Thymus (tissue), 14 donors: ENCODE results near the gene KAT7. TPM values are rescaled to one million over a fixed set of nuclear protein-coding genes. Genes with fewer than 3 reads are reported as not detected.
A peak's percentile ranks its signal among the peaks of the same experiment; 100 is the strongest.

ENCODE experiments used
- DNase-seq, 9 donors: peaks; one replicate each; pipeline ENCODE4 v3.0.0-alpha.2; 2013; ENCODE audit warnings: low spot score in 9 of 9, low read depth in 6 of 9, missing footprints in 1 of 9
- H3K27ac ChIP-seq, 2 donors: one replicate each; pipeline ENCODE4 v1.5.1; 2013; ENCODE audit warnings: control low read depth in 1 of 2, low read depth in 1 of 2, low read length in 1 of 2, mild to moderate bottlenecking in 1 of 2, moderate library complexity in 1 of 2
- H3K27me3 ChIP-seq, 2 donors: one replicate each; pipeline ENCODE4 v1.5.1; 2013; ENCODE audit warnings: low read length in 1 of 2; ENCODE audit not compliant: control insufficient read depth in 2 of 2, insufficient read depth in 1 of 2
- H3K36me3 ChIP-seq, 2 donors: one replicate each; pipeline ENCODE4 v1.5.1; 2013; ENCODE audit warnings: low read length in 1 of 2, mild to moderate bottlenecking in 1 of 2, moderate library complexity in 1 of 2; ENCODE audit not compliant: control insufficient read depth in 2 of 2, insufficient read depth in 2 of 2
- H3K4me1 ChIP-seq, 2 donors: one replicate each; pipeline ENCODE4 v1.5.1; 2013; ENCODE audit warnings: low read length in 2 of 2; ENCODE audit not compliant: control insufficient read depth in 2 of 2, insufficient read depth in 2 of 2
- H3K4me3 ChIP-seq, 2 donors: one replicate each; pipeline ENCODE4 v1.5.1; 2013; ENCODE audit warnings: low read length in 2 of 2, control low read depth in 1 of 2, mild to moderate bottlenecking in 1 of 2
- H3K9me3 ChIP-seq, 2 donors: one replicate each; pipeline ENCODE4 v1.5.1; 2013; ENCODE audit warnings: low read length in 1 of 2, mild to moderate bottlenecking in 1 of 2; ENCODE audit not compliant: control insufficient read depth in 2 of 2, insufficient read depth in 1 of 2
- WGBS: extraction: QIAGEN DNeasy Blood & Tissue Kit; methylation state at CpG from one replicate; pipeline ENCODE4 v1.1.7; 2013; 5-methylcytosine and 5-hydroxymethylcytosine counted together
- long read RNA-seq, 10 donors: transcript quantifications; one replicate each; lab custom pipeline, GENCODE V29; 2026
- polyA plus RNA-seq: library from polyadenylated mRNA; stranded (reverse); fragments of 200-250 nt; gene quantifications from one replicate; pipeline ENCODE4 v1.2.3, GENCODE V29; 2013
- total RNA-seq: library from RNA; stranded (reverse); fragments of 120-200 nt; gene quantifications from one replicate; pipeline ENCODE4 v1.2.4, GENCODE V29; 2013
- donor health status: healthy.

Gene KAT7
- total RNA-seq = 28.9 TPM
- 14.2 TPM for polyA plus RNA-seq
- long read RNA-seq, donor 1 = 0 reads
- long read RNA-seq, donor 2 = 0 reads
- long read RNA-seq, donor 3, full-length matches to known transcripts = 11 of 11 reads
- long read RNA-seq, donor 3, partial matches to known transcripts = 0 of 11 reads
- long read RNA-seq, donor 3, other reads (novel, unspliced or antisense) = 0 of 11 reads
- long read RNA-seq, donor 4, full-length matches to known transcripts = 4 of 4 reads
- long read RNA-seq, donor 4, partial matches to known transcripts = 0 of 4 reads
- long read RNA-seq, donor 4, other reads (novel, unspliced or antisense) = 0 of 4 reads
- long read RNA-seq, donor 5, full-length matches to known transcripts = 3 of 16 reads
- long read RNA-seq, donor 5, partial matches to known transcripts = 13 of 16 reads
- long read RNA-seq, donor 5, other reads (novel, unspliced or antisense) = 0 of 16 reads
- long read RNA-seq, donor 6, full-length matches to known transcripts = 7 of 7 reads
- long read RNA-seq, donor 6, partial matches to known transcripts = 0 of 7 reads
- long read RNA-seq, donor 6, other reads (novel, unspliced or antisense) = 0 of 7 reads
- long read RNA-seq, donor 7, full-length matches to known transcripts = 3 of 11 reads
- long read RNA-seq, donor 7, partial matches to known transcripts = 8 of 11 reads
- long read RNA-seq, donor 7, other reads (novel, unspliced or antisense) = 0 of 11 reads
- long read RNA-seq, donor 8, full-length matches to known transcripts = 1 of 1 reads
- long read RNA-seq, donor 8, partial matches to known transcripts = 0 of 1 reads
- long read RNA-seq, donor 8, other reads (novel, unspliced or antisense) = 0 of 1 reads
- long read RNA-seq, donor 9, full-length matches to known transcripts = 4 of 4 reads
- long read RNA-seq, donor 9, partial matches to known transcripts = 0 of 4 reads
- long read RNA-seq, donor 9, other reads (novel, unspliced or antisense) = 0 of 4 reads
- long read RNA-seq, donor 10, full-length matches to known transcripts = 6 of 13 reads
- long read RNA-seq, donor 10, partial matches to known transcripts = 7 of 13 reads
- long read RNA-seq, donor 10, other reads (novel, unspliced or antisense) = 0 of 13 reads

GRCh38 chr17:49788478-49789242 lies at the start of gene KAT7:
KAT7 (plus strand) TSS chr17:49788681; CDS start chr17:49788835, 154 bp downstream.
- Histone ChIP-seq H3K27me3 (no peaks in the 10 kb centered on the region), H3K27ac (peak within 1 kb of the TSS; percentile 97 to 99), H3K36me3 (peaks cover 16 to 30% of the 10 kb centered on the region in 2 donors), H3K4me1 (peaks cover 17 to 24% of the 10 kb centered on the region in 2 donors), H3K9me3 (no peaks in the 10 kb centered on the region), H3K4me3 (peak within 1 kb of the TSS; percentile 69 to 90)
- under 1% methylated on average over 59 of the region's 59 CpGs for WGBS
- peak; percentile 97 to 100 (median 99) for DNase-seq

DNA sequence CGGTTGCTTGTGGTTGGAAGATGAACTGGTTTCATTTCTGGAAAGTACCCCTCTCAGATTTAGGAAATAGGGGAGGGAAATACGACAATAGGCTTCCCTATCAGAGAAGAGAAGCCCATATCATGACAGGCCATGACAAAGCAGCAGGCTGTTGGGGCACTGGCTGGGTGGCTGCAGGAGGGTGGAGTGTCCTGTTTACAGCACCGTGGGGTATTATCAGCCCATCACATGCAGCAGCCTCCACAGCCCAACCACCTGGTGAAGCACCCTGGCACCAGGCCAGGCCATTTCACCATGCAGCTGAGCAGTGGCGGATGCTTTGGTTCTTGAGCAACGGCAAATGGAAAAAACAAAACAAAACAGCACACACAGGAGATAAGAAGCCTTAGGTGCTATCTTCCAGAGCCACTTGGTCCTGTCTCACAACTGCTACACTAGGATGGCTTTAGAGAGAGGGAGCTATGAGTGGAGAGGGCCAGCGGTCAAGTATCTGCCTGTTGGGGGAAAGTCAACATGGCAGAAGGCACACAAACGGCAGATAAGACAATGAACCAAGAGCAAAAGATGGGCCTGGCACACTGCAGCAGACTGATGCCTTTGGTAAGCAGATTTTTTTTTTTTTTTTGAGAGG lies 48.7 kb upstream of the KAT7 start:
- Histone ChIP-seq H3K36me3 (no peaks in the 10 kb centered on the region), H3K27me3 (no peaks in the 10 kb centered on the region), H3K4me3 (peak overlapping the region; percentile 5 to 51), H3K9me3 (no peaks in the 10 kb centered on the region), H3K27ac (peak overlapping the region; percentile 93 to 99), H3K4me1 (peaks cover 70 to 82% of the 10 kb centered on the region in 2 donors)
- DNase-seq = peak in 6 of 9 donors; percentile 60 to 91 (median 78)
- WGBS = 2% methylated on average over 7 of the region's 7 CpGs

DNA sequence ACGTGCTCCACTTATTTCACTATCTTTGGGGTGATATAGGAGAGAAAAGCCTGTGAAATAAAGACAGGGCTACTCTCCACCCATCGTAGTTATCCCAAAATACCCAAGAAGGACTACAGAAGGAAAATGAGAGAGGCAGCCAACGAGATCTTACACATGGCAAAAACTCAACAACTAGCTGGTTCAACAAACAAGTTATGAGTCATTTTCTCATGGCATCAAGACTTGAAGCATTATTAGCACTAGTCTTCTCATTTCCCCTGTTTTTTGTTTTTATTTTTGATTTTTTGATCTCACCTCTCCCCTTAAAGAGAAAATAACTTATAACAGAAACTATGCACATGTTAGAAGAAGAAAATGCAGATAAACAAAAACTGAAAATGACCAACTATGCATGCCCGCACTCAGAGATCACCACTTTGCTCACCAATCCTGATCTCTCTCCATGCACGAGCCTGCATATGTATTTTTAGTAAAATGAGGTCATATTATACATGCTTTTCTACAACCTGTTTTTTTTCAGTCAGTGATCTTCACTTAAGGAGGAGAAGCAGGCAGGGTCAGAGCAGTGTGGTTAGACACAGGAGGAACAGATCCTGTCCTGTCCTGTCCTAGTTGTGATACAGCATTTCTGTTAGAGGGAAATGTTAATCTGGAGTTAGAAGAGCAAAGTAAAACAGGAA lies 47.3 kb upstream of the KAT7 start:
- Histone ChIP-seq H3K27me3 (no peaks in the 10 kb centered on the region), H3K4me3 (peak overlapping the region in 1 of 2 donors; percentile 51), H3K9me3 (no peaks in the 10 kb centered on the region), H3K4me1 (peaks cover 83 to 92% of the 10 kb centered on the region in 2 donors), H3K36me3 (no peaks in the 10 kb centered on the region), H3K27ac (peak overlapping the region; percentile 93 to 96)
- peak in 1 of 9 donors; percentile 48 for DNase-seq
- 61% methylated on average over 5 of the region's 5 CpGs for WGBS

DNA sequence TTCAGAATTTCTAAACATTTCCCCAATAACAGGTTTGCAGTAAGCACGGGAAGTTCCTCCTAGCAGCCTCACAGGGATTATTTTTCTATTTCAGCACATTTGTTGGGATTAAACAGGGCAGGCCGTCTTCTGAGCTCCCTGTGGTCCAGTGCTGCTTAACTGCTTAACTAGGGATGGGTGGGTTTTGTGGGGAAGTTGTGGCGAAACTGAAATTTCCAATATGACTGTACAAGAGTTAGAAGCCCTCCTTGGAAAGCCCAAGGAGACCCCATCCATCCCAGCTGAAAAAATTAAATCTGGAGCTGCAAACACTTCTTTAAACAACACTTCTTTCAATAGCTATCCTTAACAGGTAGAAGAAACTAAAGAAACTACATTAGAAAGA lies 46.8 kb upstream of the KAT7 start:
- Histone ChIP-seq H3K4me3 (peak overlapping the region; percentile 1 to 51), H3K9me3 (no peaks in the 10 kb centered on the region), H3K27me3 (no peaks in the 10 kb centered on the region), H3K27ac (peak overlapping the region; percentile 93 to 94), H3K36me3 (no peaks in the 10 kb centered on the region), H3K4me1 (peaks cover 84 to 95% of the 10 kb centered on the region in 2 donors)
- 15% methylated on average over 3 of the region's 3 CpGs for WGBS
- DNase-seq = no peak

- Histone ChIP-seq H3K9me3 (no peaks in the 10 kb centered on the region), H3K4me3 (peak overlapping the region; percentile 1 to 51), H3K27me3 (no peaks in the 10 kb centered on the region), H3K36me3 (no peaks in the 10 kb centered on the region), H3K4me1 (peaks cover 83 to 95% of the 10 kb centered on the region in 2 donors), H3K27ac (peak overlapping the region; percentile 89 to 93)
- 45% methylated on average over 1 of the region's 1 CpG for WGBS
- DNase-seq = peak in 2 of 9 donors; percentile 47 to 80
Measured at GRCh38 chr17:49742166-49742638, 46.3 kb upstream of the KAT7 start.

DNA sequence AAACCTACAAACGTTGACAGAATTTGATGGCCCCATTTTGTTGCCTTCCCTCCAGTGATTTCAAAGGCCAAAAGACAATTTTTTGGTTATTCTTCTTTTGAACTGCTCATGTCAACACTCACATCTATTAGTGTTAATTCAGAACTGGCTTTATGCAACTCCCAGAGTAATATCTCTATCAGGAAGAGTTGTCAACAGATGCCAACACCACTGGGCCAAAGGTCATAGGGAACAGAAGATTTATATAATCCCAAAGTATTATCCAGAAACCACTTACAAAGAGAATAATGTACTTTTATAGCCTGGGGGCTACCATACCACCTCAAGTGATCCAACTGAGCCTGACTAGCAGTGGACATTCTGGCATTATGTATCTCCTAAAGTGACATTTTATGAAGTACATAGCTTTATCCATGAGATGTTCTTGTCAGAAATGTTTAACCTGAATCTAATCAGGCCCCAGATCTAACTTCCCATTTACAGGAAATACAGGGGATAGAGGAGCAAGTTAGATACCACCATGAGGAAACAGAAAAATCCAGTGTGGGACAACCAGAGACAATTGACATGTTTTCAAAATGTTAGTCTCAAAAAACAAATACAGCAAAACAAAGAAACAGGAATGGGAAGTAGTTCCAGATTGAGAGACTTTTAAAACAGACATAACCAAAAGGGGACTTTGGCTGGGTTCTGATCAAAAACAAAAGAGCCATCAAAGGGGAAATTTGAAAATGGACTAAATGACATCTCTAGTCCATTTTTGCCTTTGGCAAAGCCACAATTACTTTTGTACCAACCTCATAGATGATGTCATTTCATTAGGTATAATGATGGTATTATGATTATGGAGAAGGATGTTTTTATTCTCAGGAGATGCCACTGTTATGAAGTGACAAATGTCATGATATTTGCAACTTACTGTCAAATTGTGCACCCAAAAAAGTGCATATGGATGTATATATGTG lies 43.0 kb upstream of the KAT7 start:
- H3K36me3 ChIP-seq = no peaks in the 10 kb centered on the region
- H3K4me3 ChIP-seq = no peak overlapping the region
- H3K9me3 ChIP-seq = no peaks in the 10 kb centered on the region
- H3K4me1 ChIP-seq = peaks cover 81 to 94% of the 10 kb centered on the region in 2 donors
- DNase-seq = no peak
- 78% methylated on average over 1 of the region's 1 CpG for WGBS
- peak overlapping the region; percentile 25 to 93 for H3K27ac ChIP-seq
- H3K27me3 ChIP-seq = no peaks in the 10 kb centered on the region

- Histone ChIP-seq H3K4me1 (peaks cover 67 to 81% of the 10 kb centered on the region in 2 donors), H3K9me3 (no peaks in the 10 kb centered on the region), H3K27ac (peak overlapping the region; percentile 89 to 93), H3K36me3 (no peaks in the 10 kb centered on the region), H3K4me3 (peak overlapping the region; percentile 0 to 37), H3K27me3 (no peaks in the 10 kb centered on the region)
- DNase-seq = peak in 2 of 9 donors; percentile 51 to 81
- WGBS = 9% methylated on average over 5 of the region's 5 CpGs
Measured at GRCh38 chr17:49746791-49747490, 41.5 kb upstream of the KAT7 start.
